ENCODE data around the gene MICALL1.

- TF ChIP-seq SMC3 (IDR thresholded peaks at IDR 0.05; ENCODE audit: low read depth, low read length), result no peak
- no peak for TF ChIP-seq POLR2A (IDR thresholded peaks at IDR 0.05; ENCODE audit: low read depth, low read length)
- no peak for TF ChIP-seq CTCF (conservative IDR thresholded peaks at IDR 0.05; ENCODE audit: low read depth, low read length)
- TF ChIP-seq USF2 (IDR thresholded peaks at IDR 0.05; ENCODE audit: low read depth, low read length), result no peak
- TF ChIP-seq CEBPB (IDR thresholded peaks at IDR 0.05; ENCODE audit: low read depth, low read length), result no peak
- no peak for TF ChIP-seq ELK1 (IDR thresholded peaks at IDR 0.05; ENCODE audit: borderline replicate concordance, low read depth, low read length)
- TF ChIP-seq RCOR1 (IDR thresholded peaks at IDR 0.05; ENCODE audit: insufficient replicate concordance, low read length), result no peak
- no peak for TF ChIP-seq BHLHE40 (IDR thresholded peaks at IDR 0.05; ENCODE audit: low read depth, low read length)
- no peak for TF ChIP-seq MXI1 (IDR thresholded peaks at IDR 0.05; ENCODE audit: borderline replicate concordance, low read depth, low read length)
Observed at GRCh38 chr22:37860796-37861421, 45.2 kb upstream of the MICALL1 start.
